Bronchial epithelial cell (primary cell): ENCODE data around the gene BPI. TPM values are rescaled to one million over a fixed set of nuclear protein-coding genes. Genes with fewer than 3 reads are reported as not detected.
A peak's percentile ranks its signal among the peaks of the same experiment; 100 is the strongest.

Experiments used
- DNase-seq: peaks from one replicate; pipeline ENCODE4 v3.0.0-alpha.2; 2010; ENCODE audit warnings: low read depth
- FAIRE-seq: peaks from 2 replicates; lab custom pipeline; 2011; peaks lifted over from hg19 to GRCh38; lab: Jason Lieb, UNC
- H3K27me3 ChIP-seq: 2 replicates; pipeline ENCODE4 v1.5.1; 2011; ENCODE audit warnings: low read length; ENCODE audit not compliant: control insufficient read depth, insufficient read depth
- H3K36me3 ChIP-seq: 2 replicates; pipeline ENCODE4 v1.5.1; 2011; ENCODE audit warnings: low read length; ENCODE audit not compliant: control insufficient read depth, insufficient read depth
- H3K4me3 ChIP-seq: 2 replicates; pipeline ENCODE4 v1.5.1; 2011; ENCODE audit warnings: mild to moderate bottlenecking, low read depth, low read length, control low read depth
- total RNA-seq: library from RNA; depleted of rRNA; stranded (reverse); fragments of >200 nt; gene quantifications from 2 replicates; pipeline ENCODE4 v1.2.1, GENCODE V29; 2014
- TF ChIP-seq, protein P1 (sequence below): IDR thresholded peaks from 2 replicates; pipeline ENCODE4 v1.5.1; 2011; ENCODE audit warnings: mild to moderate bottlenecking, moderate library complexity, low read length, control low read depth, inconsistent platforms; ENCODE audit not compliant: insufficient read depth, severe bottlenecking

BPI gene
- total RNA-seq, 1 donor from 2014 or later: not detected

DNA sequence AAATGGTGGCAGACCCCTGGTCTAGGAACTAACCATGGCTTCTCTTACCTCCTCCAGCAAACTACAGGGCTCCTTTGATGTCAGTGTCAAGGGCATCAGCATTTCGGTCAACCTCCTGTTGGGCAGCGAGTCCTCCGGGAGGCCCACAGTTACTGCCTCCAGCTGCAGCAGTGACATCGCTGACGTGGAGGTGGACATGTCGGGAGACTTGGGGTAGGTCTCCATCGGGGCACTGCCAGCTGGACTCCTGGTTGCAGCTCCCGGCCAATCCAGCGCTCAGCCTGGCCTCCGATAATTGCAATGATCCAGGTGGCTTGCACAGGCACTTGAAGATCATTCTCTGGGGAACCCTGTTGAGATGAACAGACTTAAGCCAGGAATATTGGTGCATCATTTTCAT, 50.3 kb downstream of the BPI start:
- TF ChIP-seq, protein P1, sequence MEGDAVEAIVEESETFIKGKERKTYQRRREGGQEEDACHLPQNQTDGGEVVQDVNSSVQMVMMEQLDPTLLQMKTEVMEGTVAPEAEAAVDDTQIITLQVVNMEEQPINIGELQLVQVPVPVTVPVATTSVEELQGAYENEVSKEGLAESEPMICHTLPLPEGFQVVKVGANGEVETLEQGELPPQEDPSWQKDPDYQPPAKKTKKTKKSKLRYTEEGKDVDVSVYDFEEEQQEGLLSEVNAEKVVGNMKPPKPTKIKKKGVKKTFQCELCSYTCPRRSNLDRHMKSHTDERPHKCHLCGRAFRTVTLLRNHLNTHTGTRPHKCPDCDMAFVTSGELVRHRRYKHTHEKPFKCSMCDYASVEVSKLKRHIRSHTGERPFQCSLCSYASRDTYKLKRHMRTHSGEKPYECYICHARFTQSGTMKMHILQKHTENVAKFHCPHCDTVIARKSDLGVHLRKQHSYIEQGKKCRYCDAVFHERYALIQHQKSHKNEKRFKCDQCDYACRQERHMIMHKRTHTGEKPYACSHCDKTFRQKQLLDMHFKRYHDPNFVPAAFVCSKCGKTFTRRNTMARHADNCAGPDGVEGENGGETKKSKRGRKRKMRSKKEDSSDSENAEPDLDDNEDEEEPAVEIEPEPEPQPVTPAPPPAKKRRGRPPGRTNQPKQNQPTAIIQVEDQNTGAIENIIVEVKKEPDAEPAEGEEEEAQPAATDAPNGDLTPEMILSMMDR: no peak
- no peak for FAIRE-seq
- Histone ChIP-seq H3K4me3 (no peak overlapping the region), H3K27me3 (peaks cover 5% of the 10 kb centered on the region), H3K36me3 (no peaks in the 10 kb centered on the region)
- no peak for DNase-seq

DNA sequence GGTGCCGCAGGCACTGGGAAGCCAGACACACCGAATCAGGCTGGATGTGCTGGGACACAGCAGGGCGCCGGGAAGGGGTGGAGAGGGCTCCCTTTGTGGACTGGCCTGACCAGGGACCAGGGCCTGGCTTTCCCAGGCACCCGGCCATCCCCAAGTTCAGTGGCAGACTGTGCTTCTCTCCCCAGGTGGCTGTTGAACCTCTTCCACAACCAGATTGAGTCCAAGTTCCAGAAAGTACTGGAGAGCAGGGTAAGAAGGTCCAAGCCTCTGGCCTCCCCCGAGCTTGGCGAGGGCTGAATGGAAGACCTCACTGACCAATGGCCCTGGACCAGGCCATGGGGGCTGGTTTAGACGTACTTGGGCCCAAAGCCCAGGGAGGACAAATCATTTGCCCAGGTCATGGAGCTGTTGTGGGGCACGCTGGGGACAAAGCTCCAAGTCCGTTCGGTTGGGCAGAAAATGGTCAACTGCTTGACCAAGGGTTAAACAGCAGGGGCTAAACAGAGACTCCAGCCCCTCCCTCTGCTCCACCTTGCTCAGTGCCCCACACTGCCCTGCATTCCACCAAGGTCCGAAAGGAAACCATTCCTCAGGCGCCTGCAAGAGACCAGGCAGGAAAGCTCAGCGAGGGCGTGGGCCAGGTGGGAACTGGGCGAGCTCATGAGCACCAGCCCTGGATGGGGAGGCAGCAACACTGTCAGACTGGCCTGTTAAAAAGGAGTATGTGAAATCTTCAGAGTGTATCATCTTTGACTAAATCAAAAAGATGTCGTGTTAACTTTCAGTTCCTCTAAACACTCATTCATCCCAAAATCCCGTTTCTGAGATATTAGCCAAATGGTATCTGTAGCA, 51.4 kb downstream of the BPI start:
- Histone ChIP-seq H3K36me3 (no peaks in the 10 kb centered on the region), H3K4me3 (no peak overlapping the region), H3K27me3 (no peaks in the 10 kb centered on the region)
- DNase-seq (no peak), FAIRE-seq (no peak)
- TF ChIP-seq, protein P1: no peak

DNA sequence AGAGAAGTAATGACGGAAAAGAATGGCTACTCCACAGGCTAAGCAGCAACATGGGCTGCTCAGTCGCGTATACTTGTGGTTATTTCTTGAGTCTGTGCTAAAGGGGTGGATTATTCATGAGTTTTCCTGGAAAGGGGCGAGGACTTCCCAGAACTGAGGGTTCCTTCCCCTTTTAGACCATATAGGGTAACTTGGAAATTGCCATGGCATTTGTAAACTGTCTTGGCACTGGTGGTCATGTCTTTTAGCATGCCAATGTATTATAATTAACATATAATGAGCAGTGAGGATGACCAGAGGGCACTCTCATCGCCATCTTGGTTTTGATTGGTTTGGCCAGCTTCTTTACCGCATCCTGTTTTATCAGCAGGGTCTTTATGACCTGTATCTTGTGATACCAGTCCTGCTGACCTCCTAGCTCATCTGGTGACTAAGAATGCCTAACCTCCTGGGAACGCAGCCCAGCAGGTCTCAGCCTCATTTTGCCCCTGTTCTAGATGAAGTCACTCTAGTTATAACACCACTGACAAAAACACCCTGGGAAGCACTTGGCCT, 53.8 kb downstream of the BPI start:
- DNase-seq: peak; percentile 30
- no peaks in the 10 kb centered on the region for H3K36me3 ChIP-seq
- no peak overlapping the region for H3K4me3 ChIP-seq
- H3K27me3 ChIP-seq: no peaks in the 10 kb centered on the region
- FAIRE-seq: no peak
- TF ChIP-seq, protein P1: no peak

DNA sequence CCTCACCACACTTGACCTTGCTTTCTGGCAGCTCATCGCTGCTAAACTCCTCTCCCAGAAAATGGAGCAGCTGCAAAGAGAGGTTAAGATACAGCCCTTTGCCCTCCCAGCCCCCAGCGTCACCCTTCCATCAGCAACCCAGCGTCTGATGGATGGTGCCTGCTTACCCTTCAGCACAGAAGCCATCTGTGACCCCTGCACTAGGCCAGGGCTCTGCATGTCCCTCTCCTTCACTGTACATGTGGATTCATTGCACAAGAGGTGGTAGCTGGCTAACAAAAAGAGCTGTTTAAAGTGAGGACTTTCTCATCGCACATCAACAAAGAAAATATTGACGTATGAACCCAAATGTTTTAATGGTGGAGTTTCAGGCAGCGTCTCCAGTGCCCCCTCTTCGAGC, 54.6 kb downstream of the BPI start:
- DNase-seq (no peak), FAIRE-seq (no peak)
- no peaks in the 10 kb centered on the region for H3K27me3 ChIP-seq
- TF ChIP-seq, protein P1: no peak
- no peak overlapping the region for H3K4me3 ChIP-seq
- H3K36me3 ChIP-seq: no peaks in the 10 kb centered on the region

DNA sequence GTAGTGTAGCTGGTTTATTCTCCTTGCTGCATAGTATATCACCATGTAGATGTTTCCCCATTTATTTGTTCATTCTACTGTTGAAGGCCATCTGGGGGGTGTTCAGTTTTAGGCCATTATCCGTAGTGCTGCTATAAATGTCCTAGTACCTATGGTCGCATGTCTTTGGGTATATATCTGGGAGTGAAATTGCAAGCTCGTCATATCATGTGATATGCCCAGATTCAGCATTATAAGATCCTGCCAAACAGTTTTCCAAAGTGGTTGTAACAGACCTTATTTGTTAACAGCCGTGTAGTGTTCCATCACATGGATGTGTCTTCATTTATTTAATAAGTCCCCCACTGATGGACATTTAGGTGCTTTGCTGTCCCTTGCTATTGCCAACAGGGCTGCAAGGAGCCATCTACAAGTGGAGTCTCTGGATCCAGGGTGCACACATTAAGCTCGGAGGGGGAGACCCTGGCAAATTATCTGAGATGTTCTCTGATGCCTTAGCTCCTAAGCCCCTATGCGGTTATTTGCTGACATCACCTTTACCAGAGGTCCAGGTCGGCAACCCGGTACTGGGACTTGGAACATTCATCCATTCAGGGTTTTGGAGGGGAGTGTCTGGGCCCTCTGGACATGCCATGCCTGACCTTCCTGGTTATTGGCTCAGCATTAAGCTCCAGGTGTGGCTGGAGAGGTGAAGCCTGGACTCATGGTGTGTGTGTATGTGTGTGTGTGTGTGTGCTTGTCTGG, 59.2 kb downstream of the BPI start:
- TF ChIP-seq, protein P1: no peak
- H3K27me3 ChIP-seq: no peaks in the 10 kb centered on the region
- DNase-seq (no peak), FAIRE-seq (no peak)
- H3K4me3 ChIP-seq: no peak overlapping the region
- H3K36me3 ChIP-seq: no peaks in the 10 kb centered on the region
